Neutrophil (primary cell): ENCODE results near the gene FARP2.

Experiments used
- H3K27ac ChIP-seq: fragments of 200-600 bp; sonication (generic); 2 replicates; pipeline ENCODE4 v1.5.1; 2016; ENCODE audit warnings: mild to moderate bottlenecking, moderate library complexity
- H3K27me3 ChIP-seq: fragments of 200-600 bp; sonication (generic); 2 replicates; pipeline ENCODE4 v1.6.0; 2016; ENCODE audit warnings: mild to moderate bottlenecking
- H3K36me3 ChIP-seq: fragments of 200-600 bp; sonication (generic); 2 replicates; pipeline ENCODE4 v1.5.1; 2017
- H3K4me1 ChIP-seq, 2 experiments: fragments of 200-600 bp in 1 of 2; sonication (generic) in 1 of 2; 1 replicate in 1 of 2; 2 replicates in 1 of 2; pipeline versions ENCODE4 v1.5.1 to v1.6.1; 2013 to 2016; ENCODE audit warnings: low read depth in 1 of 2, low read length in 1 of 2, mild to moderate bottlenecking in 1 of 2, moderate library complexity in 1 of 2; ENCODE audit not compliant: control insufficient read depth in 1 of 2, insufficient read depth in 1 of 2
- H3K4me3 ChIP-seq, 2 experiments: fragments of 200-600 bp in 1 of 2; sonication (generic) in 1 of 2; 1 replicate in 1 of 2; 2 replicates in 1 of 2; pipeline ENCODE4 v1.5.1; 2013 to 2016; ENCODE audit warnings: low read depth in 1 of 2, low read length in 1 of 2, mild to moderate bottlenecking in 1 of 2, moderate library complexity in 1 of 2
- H3K9me3 ChIP-seq: fragments of 200-600 bp; sonication (generic); 2 replicates; pipeline ENCODE4 v1.5.1; 2016
- TF ChIP-seq, protein P1 (sequence below): fragments of 200-600 bp; sonication (generic); IDR thresholded peaks from 2 replicates; pipeline ENCODE4 v1.5.1; 2016; ENCODE audit warnings: antibody characterized with exemption

FARP2 gene

GRCh38 chr2:241463276-241464135, 107.4 kb downstream of the FARP2 start:
- H3K9me3 ChIP-seq, result no peaks in the 10 kb centered on the region
- no peak overlapping the region for H3K27ac ChIP-seq
- no peaks in the 10 kb centered on the region for H3K4me1 ChIP-seq
- H3K4me3 ChIP-seq, result no peak overlapping the region
- no peaks in the 10 kb centered on the region for H3K36me3 ChIP-seq
- TF ChIP-seq, protein P1, sequence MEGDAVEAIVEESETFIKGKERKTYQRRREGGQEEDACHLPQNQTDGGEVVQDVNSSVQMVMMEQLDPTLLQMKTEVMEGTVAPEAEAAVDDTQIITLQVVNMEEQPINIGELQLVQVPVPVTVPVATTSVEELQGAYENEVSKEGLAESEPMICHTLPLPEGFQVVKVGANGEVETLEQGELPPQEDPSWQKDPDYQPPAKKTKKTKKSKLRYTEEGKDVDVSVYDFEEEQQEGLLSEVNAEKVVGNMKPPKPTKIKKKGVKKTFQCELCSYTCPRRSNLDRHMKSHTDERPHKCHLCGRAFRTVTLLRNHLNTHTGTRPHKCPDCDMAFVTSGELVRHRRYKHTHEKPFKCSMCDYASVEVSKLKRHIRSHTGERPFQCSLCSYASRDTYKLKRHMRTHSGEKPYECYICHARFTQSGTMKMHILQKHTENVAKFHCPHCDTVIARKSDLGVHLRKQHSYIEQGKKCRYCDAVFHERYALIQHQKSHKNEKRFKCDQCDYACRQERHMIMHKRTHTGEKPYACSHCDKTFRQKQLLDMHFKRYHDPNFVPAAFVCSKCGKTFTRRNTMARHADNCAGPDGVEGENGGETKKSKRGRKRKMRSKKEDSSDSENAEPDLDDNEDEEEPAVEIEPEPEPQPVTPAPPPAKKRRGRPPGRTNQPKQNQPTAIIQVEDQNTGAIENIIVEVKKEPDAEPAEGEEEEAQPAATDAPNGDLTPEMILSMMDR, result no peak
- H3K27me3 ChIP-seq, result peaks cover 69% of the 10 kb centered on the region

DNA sequence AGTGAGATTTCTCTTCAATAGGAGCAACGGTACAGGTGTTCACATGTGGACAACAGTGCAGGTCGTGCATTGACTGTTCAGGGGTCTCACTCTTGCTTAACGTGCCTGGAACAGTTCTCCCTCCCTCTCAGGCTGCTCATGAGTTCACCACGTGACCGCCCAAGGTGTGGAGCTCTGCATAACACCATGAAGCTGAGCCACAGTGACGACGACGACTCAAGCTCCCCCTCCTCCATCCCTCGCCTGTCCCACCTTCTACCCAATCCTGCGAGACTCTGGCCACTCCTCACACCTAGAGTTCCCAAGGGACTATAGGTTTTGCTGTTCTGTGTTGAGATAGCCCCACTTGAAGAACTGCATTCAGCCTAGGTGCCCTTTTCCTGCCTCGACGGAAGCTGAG, 109.5 kb downstream of the FARP2 start:
- no peaks in the 10 kb centered on the region for H3K36me3 ChIP-seq
- H3K27ac ChIP-seq, result no peak overlapping the region
- H3K4me1 ChIP-seq, result no peaks in the 10 kb centered on the region
- H3K4me3 ChIP-seq, result no peak overlapping the region
- H3K27me3 ChIP-seq, result peaks cover 55% of the 10 kb centered on the region
- no peaks in the 10 kb centered on the region for H3K9me3 ChIP-seq
- TF ChIP-seq, protein P1, result no peak

- Histone ChIP-seq H3K27me3 (peaks cover 55% of the 10 kb centered on the region), H3K4me3 (no peak overlapping the region), H3K27ac (no peak overlapping the region), H3K36me3 (no peaks in the 10 kb centered on the region), H3K4me1 (no peaks in the 10 kb centered on the region), H3K9me3 (no peaks in the 10 kb centered on the region)
- TF ChIP-seq, protein P1, result no peak
Observed at GRCh38 chr2:241466230-241466629, 110.1 kb downstream of the FARP2 start.

DNA sequence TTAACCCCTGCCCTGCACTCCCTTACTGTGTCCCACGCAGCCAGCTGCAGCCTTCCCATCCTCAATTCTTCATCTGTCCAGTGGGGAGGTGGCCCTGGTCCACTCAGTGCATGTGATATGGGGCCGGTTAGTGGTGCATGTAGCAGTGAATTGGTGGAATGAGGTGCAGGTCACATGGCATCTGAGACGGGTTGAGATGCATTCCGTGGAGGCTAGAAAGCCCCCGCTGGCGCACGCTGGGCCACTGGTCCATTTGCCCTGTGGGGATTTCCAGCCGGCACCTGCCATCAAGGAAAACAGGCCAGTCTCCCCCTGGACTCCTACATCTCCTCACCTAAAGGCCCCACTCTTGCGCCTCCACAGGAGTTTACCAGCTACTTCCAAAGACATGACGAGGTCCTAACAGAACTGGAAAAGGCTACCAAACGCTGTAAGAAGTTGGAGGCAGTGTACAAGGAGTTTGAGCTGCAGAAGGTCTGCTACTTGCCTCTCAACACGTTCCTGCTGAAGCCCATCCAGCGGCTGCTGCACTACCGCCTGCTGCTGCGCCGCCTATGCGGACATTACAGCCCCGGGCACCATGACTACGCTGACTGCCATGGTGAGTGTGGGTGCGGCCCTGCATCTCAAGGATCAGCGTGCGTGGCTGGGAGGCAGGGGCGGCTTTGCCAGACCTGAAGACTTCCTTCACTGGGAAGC, 111.8 kb downstream of the FARP2 start:
- Histone ChIP-seq H3K27me3 (peaks cover 64% of the 10 kb centered on the region), H3K9me3 (no peaks in the 10 kb centered on the region), H3K4me1 (no peaks in the 10 kb centered on the region), H3K4me3 (no peak overlapping the region), H3K36me3 (no peaks in the 10 kb centered on the region), H3K27ac (no peak overlapping the region)
- TF ChIP-seq, protein P1, result no peak

DNA sequence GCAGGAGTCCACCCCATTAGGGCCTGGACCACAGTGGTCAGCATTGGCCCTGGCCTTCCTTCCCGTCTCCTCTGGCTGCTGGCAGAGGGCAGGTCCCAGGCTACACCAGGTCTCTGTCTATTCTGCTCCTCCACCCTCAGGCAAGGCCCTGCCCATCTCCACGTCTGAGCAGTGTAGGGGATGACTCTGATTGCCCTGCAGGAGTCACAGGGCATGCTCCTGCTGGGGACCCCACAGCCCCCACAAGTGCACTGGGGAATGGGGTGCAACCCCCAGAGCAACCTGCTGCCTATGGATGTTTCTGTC, 112.3 kb downstream of the FARP2 start:
- no peaks in the 10 kb centered on the region for H3K36me3 ChIP-seq
- peaks cover 64% of the 10 kb centered on the region for H3K27me3 ChIP-seq
- H3K4me1 ChIP-seq, result no peaks in the 10 kb centered on the region
- H3K27ac ChIP-seq, result no peak overlapping the region
- no peak overlapping the region for H3K4me3 ChIP-seq
- no peaks in the 10 kb centered on the region for H3K9me3 ChIP-seq
- TF ChIP-seq, protein P1, result no peak
